GM18507 (cell line): Measurements from ENCODE around the gene PIK3C3.
"Not testable (repeated sequence)": the region's sequence is repeated elsewhere in the genome, so short reads cannot be mapped to it uniquely, and the experiment has no call there.

ENCODE experiments used
- DNase-seq: peaks from one replicate; pipeline ENCODE4 v3.0.0; 2011; ENCODE audit warnings: low read depth; ENCODE audit not compliant: insufficient read length; ENCODE audit errors: extremely low spot score
- FAIRE-seq: peaks from 2 replicates; lab custom pipeline; 2011; peaks lifted over from hg19 to GRCh38; lab: Jason Lieb, UNC

Gene PIK3C3

DNA sequence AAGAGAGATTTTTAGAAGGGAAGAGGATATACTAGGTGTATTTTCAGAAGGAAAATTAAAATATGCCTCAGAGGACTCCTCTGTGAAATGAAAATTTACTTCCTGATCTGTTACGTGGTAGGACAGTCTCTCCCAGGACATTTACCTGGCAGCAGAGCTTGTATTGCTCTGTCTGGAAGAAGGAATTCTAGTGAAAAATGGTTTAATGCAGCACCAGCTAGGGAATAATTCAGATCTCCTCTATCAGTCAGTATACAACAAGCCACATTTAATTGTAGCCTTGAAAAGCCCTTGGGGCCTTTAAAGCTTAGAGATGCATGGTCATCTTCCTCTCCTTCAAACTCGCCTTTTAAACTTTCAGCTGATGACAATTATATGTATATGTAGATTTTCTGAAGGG lies 49.6 kb downstream of the PIK3C3 start:
- no peak for FAIRE-seq
- no peak for DNase-seq

DNA sequence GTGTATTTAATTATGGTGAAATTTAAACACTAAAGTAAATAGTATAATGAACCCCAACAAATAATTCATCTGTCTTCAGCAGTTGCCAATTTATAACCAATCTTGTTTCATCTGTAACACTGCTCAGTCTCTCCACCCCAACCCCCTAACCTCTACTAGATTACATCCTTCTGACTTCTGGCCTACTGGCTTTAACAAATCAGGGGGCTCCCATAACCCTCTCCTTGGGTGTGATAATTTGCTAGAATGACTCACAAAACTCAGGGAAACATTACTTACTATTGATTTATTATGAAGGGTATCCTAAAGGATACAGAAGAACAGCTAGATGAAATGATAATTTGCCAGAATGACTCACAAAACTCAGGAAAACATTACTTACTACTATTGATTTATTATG lies 50.7 kb downstream of the PIK3C3 start:
- DNase-seq: no peak
- FAIRE-seq: no peak

DNA sequence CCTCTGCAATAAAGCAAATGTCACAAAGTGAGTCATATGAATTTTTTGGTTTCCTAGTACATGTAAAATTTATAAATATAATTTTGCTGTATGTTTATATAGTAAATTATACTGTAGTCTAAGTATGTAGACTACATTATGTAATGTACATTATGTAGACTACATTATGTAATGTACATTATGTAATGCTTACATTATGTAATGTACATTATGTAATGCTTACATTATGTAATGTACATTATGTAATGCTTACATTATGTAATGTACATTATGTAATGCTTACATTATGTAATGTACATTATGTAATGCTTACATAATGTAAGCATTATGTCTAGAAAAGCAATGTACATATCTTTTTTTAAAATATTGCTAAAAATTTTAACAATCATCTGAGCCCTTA lies 54.4 kb downstream of the PIK3C3 start:
- FAIRE-seq: not testable (repeated sequence)

DNA sequence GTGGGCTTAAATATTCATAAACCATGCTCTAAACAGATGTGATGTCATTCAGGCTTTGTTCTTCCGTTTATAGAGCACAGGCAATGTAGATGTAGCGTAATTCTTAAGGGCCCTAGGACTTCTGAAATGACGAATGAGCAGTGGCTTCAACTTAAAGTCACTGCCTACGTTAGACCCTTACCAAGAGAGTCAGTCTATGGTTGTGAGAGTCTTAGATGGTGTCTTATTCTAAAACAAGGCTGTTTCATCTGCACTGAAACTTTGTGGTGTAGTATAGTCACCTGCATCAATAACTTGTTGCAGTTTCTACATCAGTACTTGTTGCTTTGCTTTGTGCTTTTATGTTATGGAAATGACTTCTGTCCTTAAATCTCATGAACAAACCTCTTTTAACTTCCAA lies 56.0 kb downstream of the PIK3C3 start:
- FAIRE-seq (peak; percentile 87), DNase-seq (no peak)

More for the DNA sequence above, 54.4 kb downstream of the PIK3C3 start:
- not testable (repeated sequence) for DNase-seq

DNA sequence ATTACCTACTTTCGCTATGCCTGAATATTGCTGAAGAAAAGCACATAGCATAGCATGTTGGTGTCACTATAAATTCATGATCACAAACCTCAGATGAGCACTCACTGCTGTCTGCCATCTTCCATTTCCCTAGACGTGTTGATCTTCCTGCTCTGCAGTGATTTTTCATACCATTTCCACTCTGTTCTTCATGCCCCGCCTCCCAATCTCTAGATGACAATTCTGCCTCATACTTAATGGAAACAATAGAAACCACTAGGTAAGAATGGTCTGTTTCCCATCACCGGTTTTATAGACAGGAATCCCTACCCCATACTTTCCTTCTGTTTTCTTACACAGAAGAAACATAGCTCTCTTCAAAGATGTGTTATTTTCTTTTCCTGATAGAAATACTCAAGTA lies 63.8 kb downstream of the PIK3C3 start:
- no peak for FAIRE-seq

DNA sequence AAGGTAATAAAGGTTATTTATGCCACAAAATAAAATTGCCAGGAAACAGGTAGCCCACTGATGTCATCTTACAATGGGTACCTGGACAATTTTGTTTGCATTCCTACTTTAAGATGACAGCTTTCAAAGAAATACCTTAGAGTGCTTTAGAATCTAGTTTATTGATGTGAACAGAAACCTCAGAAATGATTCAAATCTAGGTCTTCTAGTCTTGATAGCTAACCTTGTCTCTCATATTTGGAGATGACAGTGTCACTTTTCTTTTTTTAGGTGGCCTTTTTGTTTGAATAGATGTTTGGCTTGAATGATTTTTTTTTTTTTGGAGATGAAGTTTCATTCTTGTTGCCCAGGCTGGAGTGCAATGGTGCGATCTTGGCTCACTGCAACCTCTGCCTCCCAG lies 69.1 kb downstream of the PIK3C3 start:
- DNase-seq (no peak), FAIRE-seq (peak; percentile 31)

More for the DNA sequence above, 63.8 kb downstream of the PIK3C3 start:
- DNase-seq: no peak

DNA sequence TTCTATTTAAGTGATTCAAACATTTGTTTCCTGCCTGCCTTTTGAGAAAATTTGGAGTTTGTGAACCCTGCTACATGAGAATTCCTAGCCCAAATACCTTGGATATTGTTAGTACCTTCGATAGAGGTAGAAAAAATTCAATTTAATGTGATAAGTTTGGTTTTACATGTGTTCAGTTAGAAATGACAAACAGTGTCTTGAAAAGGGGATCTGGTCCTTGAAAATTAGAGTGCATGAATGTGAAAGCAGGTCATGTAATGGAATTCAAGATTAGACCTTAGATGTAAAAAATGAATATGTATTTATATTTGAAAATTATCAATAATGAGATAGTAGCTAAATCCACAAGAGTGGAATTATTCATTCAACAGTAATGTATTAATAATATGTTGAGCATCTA lies 70.5 kb downstream of the PIK3C3 start:
- no peak for FAIRE-seq
- DNase-seq: no peak

DNA sequence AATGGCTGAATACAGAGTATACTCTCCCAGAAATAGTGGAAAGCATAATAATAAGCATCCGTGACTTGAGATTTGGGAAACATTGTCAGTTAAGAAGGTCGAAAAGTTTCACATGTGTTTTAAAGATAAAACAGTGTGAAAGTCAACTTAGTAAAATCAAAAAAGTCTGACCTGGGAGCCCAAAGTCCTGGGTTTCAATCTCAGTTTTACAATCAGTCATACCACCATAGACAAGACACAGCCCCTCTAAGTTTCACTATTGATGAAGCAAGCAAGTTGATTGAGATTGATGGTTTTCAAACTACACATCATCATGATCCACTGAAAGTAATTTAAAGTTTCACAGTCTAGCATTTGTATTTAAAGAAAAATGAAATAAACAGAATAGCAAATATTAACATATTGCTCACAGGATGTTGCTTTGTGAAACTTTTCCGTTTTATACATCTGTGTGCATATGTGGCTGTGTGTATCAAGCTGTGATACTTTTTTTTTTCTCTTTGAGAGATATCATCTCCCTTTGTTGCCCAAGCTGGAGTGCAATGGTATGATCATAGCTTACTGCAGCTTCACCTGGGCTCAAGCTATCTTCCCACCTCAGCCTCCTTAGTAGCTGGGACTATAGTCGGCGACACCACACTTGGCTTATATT lies 71.1 kb downstream of the PIK3C3 start:
- FAIRE-seq: peak; percentile 94

DNA sequence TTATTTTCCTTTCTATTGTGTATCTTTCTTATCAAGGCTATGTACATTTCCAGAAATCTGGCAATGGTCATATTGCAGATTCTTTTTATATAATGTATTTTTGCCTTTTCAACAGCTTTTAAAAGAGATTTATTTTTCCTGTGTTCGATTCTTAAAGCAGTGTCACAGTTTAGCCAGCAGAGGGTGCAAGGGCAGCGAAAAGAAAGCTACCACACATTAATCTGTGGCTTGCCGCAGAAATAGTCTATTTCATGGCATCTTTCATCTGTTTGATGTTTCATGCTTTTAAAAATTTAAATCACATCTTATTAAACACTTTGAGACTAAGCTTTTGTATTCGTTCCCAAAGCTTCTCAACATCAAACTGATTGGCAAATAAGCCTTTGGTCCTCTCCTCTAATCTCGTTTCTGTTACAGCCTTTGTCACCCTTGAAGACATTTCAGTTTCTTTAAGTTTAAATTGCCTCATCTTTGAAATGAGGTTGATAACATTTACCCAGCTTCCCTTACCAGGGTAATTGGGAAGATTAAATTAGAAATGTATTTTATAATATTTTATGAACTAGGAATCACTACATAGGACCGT lies 73.3 kb downstream of the PIK3C3 start:
- DNase-seq: no peak
- FAIRE-seq: peak; percentile 76

More for the DNA sequence above, 71.1 kb downstream of the PIK3C3 start:
- DNase-seq: peak; percentile 15

DNA sequence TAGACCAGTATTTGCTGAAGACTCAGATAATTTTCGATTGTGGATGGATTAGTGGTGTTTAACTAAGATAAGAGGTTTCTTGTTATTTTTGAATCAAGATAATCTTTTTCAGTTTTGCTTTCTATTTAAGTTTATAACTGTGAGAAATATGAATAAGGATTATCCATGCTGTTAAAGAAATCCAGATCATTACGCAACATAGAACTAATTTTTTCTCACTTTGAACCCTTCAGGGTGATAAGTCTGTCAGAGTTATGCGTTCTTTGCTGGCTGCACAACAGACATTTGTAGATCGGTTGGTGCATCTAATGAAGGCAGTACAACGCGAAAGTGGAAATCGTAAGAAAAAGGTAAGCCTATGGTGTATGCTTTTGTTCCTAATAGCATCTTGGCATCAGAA lies 74.1 kb downstream of the PIK3C3 start:
- no peak for FAIRE-seq
- DNase-seq: no peak

DNA sequence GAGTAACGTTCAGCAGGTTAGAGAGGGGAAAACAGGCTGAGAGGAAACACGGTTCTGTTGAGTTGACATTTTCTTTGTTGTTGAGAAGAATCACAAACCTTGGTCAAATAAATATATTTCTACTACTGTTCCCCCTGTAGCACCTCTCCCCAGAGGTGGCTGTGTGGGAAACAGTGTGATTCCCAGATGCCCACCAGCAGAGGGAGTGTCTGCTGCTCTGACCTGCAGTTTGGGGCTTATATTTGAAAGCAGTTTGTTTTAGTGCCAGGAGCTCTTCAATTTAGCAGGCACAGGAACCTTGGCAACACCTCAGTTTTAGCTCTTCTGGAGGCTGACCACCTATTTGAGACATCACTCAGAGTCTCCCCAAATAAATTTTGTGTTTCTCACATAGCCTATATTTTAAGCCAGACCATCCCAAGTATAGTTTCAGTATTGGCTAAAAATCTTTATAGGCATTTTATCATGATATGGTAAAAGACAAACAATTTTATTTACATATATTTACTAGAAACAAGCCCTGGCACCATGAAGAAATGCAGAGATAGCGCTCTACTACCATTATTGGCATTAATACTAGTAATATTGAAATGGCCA lies 75.7 kb downstream of the PIK3C3 start:
- DNase-seq (no peak), FAIRE-seq (no peak)

DNA sequence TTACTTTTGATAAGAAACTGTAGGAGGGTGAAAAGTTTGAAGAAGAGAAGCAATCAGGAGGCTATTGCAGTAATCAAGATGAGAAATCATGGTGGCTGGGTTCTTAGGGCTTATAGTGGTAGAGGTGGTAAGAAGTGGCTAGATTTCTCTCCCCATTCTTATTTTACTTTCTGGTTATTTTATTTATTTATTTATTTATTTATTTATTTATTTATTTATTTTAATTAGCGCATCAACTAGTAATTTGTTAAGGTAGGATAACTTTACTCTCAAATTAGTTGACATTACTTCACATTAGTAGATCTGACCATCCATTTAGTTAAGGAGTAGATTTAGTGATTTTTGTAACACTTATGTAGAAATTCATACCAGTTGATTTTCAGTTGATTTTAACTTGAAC lies 77.4 kb downstream of the PIK3C3 start:
- no peak for DNase-seq
- no peak for FAIRE-seq

DNA sequence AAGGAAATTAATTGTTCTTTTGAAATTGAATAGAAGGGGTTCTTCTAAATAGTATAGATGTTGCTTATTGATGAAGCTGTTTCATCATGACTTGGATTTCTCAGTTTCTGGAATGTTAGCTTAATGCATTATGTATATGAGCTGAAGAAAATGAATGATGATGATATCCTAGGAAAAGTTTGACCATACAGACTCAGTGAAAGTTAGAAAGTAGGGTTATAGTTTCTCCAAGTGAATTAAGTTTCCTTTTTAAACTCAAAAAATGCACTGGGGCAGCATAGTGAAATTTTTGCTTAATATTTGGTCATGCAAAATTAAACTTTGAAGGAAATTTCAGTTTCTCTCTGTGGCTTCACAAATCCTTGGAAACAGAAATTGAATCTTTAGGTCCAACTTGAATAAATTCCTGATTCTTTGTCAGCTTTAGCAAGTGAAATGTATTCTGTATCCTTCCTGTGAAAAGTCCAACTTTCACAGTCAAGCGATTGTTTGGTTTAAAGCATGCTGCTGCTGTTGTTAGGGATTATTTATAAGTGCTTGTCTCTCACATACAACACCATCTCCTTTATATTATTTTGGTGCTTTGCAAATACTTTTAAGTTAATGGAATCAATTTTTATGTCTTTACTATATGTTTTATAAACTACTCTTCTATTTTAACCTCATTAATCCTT lies 78.2 kb downstream of the PIK3C3 start:
- FAIRE-seq (no peak), DNase-seq (no peak)

DNA sequence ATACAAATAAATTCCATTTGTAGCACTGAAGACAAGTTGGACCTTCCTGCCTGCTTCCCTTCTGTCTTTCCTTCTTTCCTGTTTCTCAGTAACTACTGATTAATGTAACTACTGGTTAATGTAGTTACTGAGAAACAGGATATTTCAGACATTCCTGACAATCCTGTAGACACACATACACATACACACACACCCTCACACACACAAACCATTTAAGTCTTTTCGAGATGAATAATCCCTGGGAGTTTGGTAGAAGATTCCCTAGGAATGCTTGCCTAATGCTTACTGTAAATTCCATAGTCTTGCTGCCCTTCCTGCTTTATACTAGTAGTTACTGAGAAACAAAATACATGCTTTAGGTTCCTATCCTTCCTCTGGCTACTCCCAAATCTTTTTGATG lies 83.9 kb downstream of the PIK3C3 start:
- FAIRE-seq (no peak), DNase-seq (no peak)

DNA sequence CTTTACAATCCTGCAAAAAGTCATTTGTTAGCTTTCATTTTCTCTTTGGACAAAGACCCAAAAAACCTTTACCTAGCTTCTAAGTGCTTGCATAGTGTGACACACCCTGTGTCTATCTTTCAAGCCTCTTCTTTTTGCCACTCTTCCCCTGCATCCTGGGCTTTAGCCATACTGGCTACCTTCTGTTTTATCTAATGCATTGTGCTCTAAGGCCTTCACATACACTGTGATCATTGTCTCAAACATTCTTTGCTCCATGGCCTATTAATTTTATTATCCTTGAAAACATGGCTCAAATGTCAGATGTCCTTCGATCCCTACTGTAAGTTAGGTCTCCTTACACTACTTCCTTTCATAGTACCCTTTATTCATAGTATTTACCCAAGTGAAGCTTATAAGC lies 84.4 kb downstream of the PIK3C3 start:
- DNase-seq (no peak), FAIRE-seq (no peak)

DNA sequence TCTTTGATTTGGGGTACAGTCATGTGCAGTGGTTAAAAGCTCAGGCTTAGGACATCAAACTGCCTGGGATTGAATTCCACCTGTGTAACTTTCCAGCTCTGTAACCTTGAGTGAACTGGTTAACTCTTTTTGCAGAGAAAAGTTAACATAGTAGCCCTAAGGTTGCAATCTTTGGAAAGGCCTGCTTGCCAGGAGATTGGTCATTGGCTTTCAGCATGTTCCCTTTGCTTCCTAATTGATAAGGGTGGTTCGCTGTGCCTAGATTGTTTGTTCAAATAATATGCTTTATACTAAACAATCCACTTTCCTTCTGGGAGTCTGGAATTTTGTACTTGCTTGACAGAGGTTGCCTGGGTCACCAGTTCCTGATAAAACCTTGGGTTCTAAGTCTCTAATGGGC lies 86.8 kb downstream of the PIK3C3 start:
- DNase-seq (no peak), FAIRE-seq (no peak)

DNA sequence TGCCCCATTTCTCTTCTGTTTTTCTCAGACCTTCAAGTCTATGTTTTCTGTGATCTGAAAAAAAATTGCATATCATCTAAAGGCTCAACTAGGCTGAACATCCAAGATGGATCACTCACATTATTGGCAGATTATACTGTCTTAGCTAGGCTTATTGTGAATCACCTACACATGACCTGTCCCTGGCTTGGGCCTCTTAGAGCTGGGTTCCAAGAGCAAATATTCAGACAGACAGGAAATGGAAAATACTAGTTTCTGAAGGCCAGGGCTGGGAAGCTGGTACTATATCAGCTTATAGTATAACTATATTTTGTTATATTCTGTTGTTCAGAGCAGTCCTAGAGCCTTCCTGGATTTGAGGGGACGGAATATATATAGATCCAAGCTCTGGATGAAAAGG lies 90.3 kb downstream of the PIK3C3 start:
- no peak for FAIRE-seq
- DNase-seq: no peak

DNA sequence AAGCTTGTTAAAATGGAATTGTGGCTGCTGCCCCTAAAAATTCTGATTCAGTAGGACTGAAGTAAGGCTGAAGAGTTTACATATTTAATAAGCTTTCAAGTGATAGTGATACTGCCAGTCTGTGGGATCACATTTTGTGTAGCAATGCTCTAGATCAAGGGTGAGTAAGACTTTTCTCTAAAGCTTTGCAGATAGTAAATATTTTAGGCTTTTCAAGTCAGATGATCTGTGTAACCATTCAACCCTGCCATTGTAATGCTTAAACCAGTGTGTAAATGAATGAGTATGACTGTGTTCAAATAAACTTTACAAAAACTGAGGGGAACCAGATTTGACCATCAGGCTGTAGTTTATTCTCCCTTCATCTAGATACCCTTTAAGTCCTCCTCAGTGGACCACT lies 92.7 kb downstream of the PIK3C3 start:
- no peak for FAIRE-seq

DNA sequence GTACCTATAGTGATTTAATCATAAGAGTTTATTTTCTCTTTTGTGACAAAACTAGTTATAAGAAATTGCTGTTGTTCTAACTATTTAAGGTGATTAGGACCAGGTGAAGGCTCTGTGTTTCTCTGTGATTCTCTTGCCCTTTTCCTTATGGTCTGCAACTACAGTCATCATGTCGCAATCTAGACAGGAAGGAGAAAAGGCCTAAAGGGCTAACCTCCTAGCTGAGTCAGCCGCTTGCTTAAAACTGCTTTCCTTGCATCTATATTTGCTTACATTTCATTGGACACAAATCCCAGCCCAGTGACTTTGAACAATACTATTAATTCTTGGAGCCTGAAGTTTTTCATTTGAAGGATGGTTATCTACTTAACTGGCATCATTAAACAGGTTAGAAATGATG lies 93.1 kb downstream of the PIK3C3 start:
- FAIRE-seq (no peak), DNase-seq (no peak)

More for the DNA sequence above, 92.7 kb downstream of the PIK3C3 start:
- DNase-seq: no peak

DNA sequence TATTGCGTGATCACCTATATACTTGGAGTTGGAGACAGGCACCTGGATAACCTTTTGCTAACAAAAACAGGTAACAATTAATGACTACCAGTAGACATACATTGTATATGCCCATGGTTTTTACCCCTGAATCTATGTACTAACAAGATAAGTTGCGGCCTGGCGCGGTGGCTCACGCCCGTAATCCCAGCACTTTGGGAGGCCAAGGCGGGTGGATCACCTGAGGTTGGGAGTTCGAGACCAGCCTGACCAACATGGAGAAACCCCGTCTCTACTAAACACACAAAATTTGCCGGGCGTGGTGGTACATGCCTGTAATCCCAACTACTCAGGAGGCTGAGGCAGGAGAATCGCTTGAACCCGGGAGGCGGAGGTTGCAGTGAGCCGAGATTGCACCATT lies 94.5 kb downstream of the PIK3C3 start:
- not testable (repeated sequence) for FAIRE-seq, DNase-seq

DNA sequence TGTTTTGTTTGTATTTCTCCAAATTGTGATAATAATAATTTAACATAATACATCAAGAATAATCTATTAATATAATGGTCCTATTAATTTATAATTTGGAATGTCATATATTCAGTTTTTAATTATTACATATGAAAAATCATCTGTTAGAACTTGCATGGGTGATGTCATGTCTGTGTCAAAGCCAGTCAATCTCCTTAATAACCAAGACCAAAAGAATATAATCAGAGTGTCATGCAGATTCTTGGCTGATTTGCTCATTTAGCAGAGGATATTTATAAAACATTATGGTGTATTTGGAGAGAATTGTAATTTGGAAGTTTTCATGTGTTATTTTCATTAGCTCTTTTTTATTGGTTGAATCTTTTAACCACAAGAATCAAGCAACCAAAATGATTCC lies 96.4 kb downstream of the PIK3C3 start:
- FAIRE-seq: no peak
- DNase-seq: no peak
